GM12801 (cell line): Measurements from ENCODE around the gene SFRP2.

Experiments used
- TF ChIP-seq, protein P1 (sequence below): IDR thresholded peaks from one replicate; pipeline ENCODE4 v1.5.1; 2011; ENCODE audit warnings: control low read depth; ENCODE audit not compliant: insufficient read length; ENCODE audit errors: extremely low read depth

Gene SFRP2

DNA sequence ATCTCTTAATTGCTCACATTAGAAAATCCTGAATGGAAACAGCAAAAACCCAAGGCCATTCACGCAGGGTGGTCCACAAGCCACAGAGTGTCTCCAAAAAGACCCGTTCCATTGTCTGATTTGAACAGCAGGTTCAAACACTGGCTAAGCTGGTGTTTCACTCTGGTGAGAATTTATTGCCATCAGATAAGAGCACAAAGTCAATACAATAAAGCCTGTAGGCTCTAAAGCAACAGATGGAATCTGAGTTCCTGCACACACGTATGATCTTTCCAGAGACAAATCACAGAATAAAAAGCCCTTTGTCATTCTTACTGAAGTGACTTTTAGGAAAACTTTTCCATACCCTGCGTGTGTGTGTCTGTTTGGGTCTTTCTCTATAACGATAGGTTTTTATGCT is 5.1 kb upstream of the SFRP2 start:
- TF ChIP-seq, protein P1, sequence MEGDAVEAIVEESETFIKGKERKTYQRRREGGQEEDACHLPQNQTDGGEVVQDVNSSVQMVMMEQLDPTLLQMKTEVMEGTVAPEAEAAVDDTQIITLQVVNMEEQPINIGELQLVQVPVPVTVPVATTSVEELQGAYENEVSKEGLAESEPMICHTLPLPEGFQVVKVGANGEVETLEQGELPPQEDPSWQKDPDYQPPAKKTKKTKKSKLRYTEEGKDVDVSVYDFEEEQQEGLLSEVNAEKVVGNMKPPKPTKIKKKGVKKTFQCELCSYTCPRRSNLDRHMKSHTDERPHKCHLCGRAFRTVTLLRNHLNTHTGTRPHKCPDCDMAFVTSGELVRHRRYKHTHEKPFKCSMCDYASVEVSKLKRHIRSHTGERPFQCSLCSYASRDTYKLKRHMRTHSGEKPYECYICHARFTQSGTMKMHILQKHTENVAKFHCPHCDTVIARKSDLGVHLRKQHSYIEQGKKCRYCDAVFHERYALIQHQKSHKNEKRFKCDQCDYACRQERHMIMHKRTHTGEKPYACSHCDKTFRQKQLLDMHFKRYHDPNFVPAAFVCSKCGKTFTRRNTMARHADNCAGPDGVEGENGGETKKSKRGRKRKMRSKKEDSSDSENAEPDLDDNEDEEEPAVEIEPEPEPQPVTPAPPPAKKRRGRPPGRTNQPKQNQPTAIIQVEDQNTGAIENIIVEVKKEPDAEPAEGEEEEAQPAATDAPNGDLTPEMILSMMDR, result no peak

DNA sequence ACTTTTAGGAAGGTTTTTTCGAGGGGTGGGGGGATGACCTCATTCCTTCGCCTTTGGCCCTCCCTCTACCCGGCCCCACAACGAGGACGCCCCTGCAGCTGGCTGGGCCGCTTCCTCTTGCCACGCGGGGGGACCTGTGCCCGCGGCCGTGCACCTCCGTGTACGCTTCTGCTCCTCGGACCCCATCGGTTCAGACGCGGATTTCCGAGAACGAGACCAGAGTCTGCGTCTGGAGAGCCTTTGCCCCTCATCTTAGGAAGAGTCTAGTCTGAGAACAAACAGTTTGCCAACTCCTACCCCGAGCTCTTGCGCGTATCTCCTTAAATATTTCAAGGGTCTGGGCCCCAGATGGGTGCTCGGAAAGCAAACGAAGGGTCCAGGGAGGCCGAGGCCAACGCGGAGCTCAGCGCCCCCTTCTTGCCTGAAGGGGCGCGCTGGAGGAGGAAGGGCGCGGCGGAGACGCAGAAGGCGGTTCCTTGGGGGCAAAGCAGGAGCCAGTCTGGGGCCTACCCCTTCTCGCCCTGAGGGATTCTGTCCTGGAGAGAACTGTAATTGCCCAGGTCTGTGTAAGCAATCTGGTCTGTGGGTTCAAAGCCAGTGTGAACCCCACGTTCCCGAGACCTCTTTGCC is 3.9 kb upstream of the SFRP2 start:
- TF ChIP-seq, protein P1, result no peak

DNA sequence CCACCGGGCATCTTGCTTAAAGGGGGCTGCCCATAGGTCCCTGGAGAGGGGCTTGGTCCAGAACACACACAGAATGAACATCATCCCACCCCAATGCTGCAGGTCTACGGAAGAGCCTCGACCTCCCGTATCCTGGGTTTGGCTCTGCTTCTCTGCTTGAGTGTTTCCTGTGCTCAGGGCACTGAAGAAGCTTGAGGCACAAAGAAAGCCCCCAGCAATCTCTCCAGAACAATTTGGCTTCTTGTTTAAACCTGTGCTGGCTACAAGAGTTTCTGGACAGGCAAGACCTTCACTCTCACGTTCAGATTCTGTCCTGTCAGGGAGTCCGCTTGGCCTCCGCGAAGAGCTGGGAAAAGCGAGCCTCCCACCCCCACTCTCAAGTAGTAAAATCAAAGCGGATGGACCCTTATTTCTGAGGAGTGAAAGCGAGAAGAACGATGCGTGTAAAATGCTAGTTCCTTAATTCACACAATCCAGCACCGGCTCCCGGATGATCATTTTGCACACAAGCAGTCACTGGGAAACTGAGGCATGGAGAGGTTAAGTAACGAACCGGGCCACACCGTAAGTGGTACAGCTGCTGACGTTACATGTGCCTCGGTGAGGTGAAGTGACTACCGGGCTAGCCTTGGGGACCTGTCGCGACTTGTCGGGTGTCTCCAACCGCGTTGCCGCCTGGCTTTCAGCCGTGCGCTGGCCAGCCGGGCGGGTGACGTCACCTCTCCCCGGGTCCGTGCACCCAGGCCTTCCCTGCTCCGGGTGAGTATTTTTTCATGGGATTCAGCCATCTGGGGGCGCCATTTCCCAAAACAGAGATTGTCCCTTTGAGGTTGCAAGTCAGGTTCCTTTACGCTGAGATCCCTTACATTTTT is 3.1 kb upstream of the SFRP2 start:
- TF ChIP-seq, protein P1, result no peak

DNA sequence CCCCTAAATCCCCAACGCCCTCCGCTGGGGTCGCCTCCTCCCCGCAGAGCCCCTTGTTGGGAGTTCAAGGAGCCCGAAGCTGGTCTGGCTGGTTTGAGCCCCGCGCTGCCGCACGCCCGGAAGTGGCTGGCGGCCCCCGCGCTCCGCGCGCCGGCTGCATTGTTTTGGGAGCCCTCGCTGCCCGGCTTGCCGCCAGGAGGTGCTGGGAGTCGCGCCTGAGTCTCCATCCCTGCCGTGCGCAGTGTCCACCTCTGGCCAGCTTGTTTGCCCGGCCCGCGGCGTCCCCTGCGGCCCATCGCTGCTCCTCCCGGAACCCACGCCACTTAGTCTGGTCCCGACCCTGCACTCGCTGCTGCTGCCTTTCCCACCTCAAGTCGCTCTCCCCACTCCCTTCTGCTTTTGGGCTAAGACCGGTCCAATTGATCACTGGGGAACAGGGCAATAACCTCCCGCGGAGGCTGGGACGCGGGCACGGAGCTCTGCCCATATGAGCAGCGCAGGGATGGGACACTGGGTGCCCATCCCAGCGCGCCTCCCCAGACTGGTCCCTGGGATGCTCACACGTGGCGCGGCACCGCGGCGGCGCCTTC is 2.2 kb upstream of the SFRP2 start:
- TF ChIP-seq, protein P1, result no peak

DNA sequence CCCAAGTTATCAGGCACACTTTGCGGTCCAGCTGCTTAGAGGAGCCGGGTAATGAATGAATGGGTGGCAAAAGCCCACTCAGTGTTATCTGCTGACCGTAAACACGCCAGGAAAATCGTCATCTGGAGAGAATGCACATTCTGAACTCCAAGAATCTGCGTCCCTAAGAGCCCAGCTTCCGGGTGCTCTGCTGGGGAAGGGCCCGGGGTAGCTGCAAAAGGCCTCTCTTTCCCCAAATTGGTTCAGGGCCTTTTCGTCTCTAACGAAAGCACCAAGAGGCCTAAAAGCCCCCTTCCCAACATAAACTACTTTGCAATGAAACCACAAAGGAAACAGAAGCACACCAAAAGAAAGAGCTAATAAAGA is 1.6 kb upstream of the SFRP2 start:
- TF ChIP-seq, protein P1, result no peak

DNA sequence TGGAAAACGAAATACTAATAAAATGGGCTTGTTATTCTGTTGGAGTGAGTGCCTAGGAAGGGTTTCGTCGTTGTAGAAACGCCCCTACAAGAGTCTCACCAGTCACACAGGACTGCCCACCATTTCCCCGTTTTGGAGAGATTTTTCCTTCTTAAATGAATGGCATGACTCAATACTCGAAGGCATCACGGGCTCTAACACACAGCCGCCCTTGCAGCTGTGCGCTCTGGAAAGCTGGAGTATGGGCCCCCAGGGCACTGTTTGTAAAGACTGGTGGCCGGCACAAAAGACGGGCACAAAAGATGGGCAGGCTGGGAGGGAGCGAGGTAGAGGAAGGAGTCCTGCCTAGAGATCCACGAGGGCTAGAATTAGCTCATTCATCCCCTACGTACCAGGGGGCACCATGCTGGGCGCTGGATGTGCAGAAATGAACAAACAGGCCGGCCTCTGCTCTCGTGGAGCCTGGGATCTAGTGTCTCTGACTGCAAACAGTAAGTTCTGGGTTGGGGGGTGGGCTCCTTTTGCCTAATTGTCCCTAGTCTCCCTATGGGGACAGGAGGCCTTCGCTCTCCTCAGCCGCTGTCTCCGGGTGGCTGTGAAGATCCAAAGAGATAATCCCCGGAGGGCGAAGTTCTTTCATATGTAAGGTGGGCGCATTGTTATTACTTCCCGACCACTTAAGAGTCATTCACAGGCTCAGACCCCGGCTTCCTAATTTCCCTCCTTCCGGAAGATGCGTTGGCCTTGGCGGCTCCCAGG is 1.0 kb upstream of the SFRP2 start:
- TF ChIP-seq, protein P1, result no peak

DNA sequence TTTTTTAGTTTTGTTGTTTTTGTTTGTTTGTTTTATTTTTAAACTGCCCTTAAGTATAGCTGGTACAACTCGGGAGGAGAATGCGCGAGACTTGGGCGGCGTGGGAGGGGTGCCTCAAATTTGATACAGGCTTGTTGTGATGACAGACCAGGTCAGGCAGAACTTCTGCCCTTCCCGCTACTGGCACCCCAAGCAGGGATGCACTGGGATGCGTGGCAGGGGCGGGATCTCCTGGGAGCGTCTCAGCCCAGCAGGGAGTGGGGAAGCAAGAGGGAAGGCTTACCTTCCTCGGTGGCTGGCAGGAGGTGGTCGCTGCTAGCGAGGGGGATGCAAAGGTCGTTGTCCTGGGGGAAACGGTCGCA is 851 bp downstream of the SFRP2 start:
- TF ChIP-seq, protein P1, result no peak
